Measurements from ENCODE around the gene ORAI3. TPM values are rescaled to one million over a fixed set of nuclear protein-coding genes. Genes with fewer than 3 reads are reported as not detected.

The ORAI3 gene
- total RNA-seq, 2 donors from 2014 or later: 22.4 to 23.0 TPM

GRCh38 chr16:30985401-30986128, 36.7 kb downstream of the ORAI3 start:
- no peaks in the 10 kb centered on the region for H3K9me3 ChIP-seq
- H3K36me3 ChIP-seq: peaks cover 28% of the 10 kb centered on the region
- H3K27ac ChIP-seq: peak overlapping the region; percentile 59 to 65
- no peaks in the 10 kb centered on the region for H3K27me3 ChIP-seq
- peak; percentile 69 for DNase-seq (ENCODE audit: low spot score)
- no peak for TF ChIP-seq CTCF (IDR thresholded peaks at IDR 0.05)
- peaks cover 0 to 16% of the 10 kb centered on the region in 2 donors for H3K4me1 ChIP-seq
- peak overlapping the region; percentile 38 to 53 for H3K4me3 ChIP-seq

GRCh38 chr16:30986129-30986991, 37.5 kb downstream of the ORAI3 start:
- DNase-seq (ENCODE audit: low spot score): no peak
- Histone ChIP-seq H3K4me1 (peaks cover 0 to 16% of the 10 kb centered on the region in 2 donors), H3K27ac (no peak overlapping the region), H3K27me3 (no peaks in the 10 kb centered on the region), H3K9me3 (no peaks in the 10 kb centered on the region), H3K4me3 (no peak overlapping the region), H3K36me3 (peaks cover 20% of the 10 kb centered on the region)
- no peak for TF ChIP-seq CTCF (IDR thresholded peaks at IDR 0.05)

- no peaks in the 10 kb centered on the region for H3K9me3 ChIP-seq
- no peak for DNase-seq (ENCODE audit: low spot score)
- no peaks in the 10 kb centered on the region for H3K27me3 ChIP-seq
- H3K4me1 ChIP-seq: peaks cover 0 to 16% of the 10 kb centered on the region in 2 donors
- no peak overlapping the region for H3K4me3 ChIP-seq
- no peak overlapping the region for H3K27ac ChIP-seq
- no peak for TF ChIP-seq CTCF (IDR thresholded peaks at IDR 0.05)
- peaks cover 12% of the 10 kb centered on the region for H3K36me3 ChIP-seq
These were observed 38.8 kb downstream of the ORAI3 start for GRCh38 chr16:30987581-30988190.

- no peak overlapping the region for H3K27ac ChIP-seq
- no peak for TF ChIP-seq CTCF (IDR thresholded peaks at IDR 0.05)
- H3K36me3 ChIP-seq: no peaks in the 10 kb centered on the region
- peaks cover 0 to 16% of the 10 kb centered on the region in 2 donors for H3K4me1 ChIP-seq
- H3K9me3 ChIP-seq: no peaks in the 10 kb centered on the region
- no peak overlapping the region for H3K4me3 ChIP-seq
- no peaks in the 10 kb centered on the region for H3K27me3 ChIP-seq
- no peak for DNase-seq (ENCODE audit: low spot score)
These were observed 40.7 kb downstream of the ORAI3 start for GRCh38 chr16:30989469-30990047.

GRCh38 chr16:30990105-30990504, 41.2 kb downstream of the ORAI3 start:
- Histone ChIP-seq H3K27ac (no peak overlapping the region), H3K4me3 (no peak overlapping the region), H3K9me3 (no peaks in the 10 kb centered on the region), H3K27me3 (no peaks in the 10 kb centered on the region), H3K4me1 (peaks cover 0 to 10% of the 10 kb centered on the region in 2 donors), H3K36me3 (no peaks in the 10 kb centered on the region)
- DNase-seq (ENCODE audit: low spot score): no peak
- no peak for TF ChIP-seq CTCF (IDR thresholded peaks at IDR 0.05)

All from right atrium auricular region (tissue), 2 donors.